Measurements from ENCODE around the gene OR9A2.

DNA sequence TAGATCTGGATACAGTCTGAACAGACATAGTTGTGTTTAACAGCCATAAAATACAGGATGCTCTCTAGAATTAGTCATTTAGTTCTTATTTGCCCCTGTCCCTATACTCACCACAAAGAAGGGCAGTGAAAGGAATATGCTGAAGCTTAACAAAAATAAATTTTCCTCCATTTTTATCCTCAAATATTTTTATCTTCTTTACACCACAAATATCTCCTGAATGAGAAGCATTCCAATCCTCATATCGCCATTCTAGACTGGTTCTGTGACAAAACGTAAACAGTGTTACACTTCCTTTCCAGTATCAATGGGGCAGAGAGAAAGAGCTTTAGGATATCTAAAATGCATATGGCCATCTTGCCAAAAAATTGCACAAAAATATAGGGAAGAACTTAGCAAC lies 1.6 kb downstream of the OR9A2 start:
- TF ChIP-seq, protein P1, sequence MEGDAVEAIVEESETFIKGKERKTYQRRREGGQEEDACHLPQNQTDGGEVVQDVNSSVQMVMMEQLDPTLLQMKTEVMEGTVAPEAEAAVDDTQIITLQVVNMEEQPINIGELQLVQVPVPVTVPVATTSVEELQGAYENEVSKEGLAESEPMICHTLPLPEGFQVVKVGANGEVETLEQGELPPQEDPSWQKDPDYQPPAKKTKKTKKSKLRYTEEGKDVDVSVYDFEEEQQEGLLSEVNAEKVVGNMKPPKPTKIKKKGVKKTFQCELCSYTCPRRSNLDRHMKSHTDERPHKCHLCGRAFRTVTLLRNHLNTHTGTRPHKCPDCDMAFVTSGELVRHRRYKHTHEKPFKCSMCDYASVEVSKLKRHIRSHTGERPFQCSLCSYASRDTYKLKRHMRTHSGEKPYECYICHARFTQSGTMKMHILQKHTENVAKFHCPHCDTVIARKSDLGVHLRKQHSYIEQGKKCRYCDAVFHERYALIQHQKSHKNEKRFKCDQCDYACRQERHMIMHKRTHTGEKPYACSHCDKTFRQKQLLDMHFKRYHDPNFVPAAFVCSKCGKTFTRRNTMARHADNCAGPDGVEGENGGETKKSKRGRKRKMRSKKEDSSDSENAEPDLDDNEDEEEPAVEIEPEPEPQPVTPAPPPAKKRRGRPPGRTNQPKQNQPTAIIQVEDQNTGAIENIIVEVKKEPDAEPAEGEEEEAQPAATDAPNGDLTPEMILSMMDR (conservative IDR thresholded peaks at IDR 0.05): no peak
- TF ChIP-seq EZH2 (IDR thresholded peaks at IDR 0.05; ENCODE audit: low read depth): no peak
